H1 (cell line): ENCODE data around the gene LYZ. TPM values are rescaled to one million over a fixed set of nuclear protein-coding genes. Genes with fewer than 3 reads are reported as not detected.

Source experiments
- CTCF ChIA-PET: fragments of 300-600 bp; sonication (Branson Sonifier 250); formaldehyde crosslinking; loops from one replicate; lab custom pipeline; 2021; ENCODE audit not compliant: partially characterized antibody; lab: Charles Lee
- POLR2A ChIA-PET: fragments of 300-600 bp; sonication (Branson Sonifier 250); formaldehyde crosslinking; loops from one replicate; lab custom pipeline; 2021; ENCODE audit warnings: inconsistent platforms; ENCODE audit not compliant: partially characterized antibody; lab: Charles Lee
- DNase-seq, 2 experiments: peaks; one replicate each; pipeline versions ENCODE4 v3.0.0 to v3.0.0-alpha.2; 2010 to 2022; ENCODE audit warnings: low spot score in 2 of 2, low read depth in 1 of 2, mixed read lengths in 1 of 2
- FAIRE-seq: peaks from 2 replicates; lab custom pipeline; 2011; peaks lifted over from hg19 to GRCh38; lab: Jason Lieb, UNC
- H2AFZ ChIP-seq: 2 replicates; pipeline ENCODE4 v1.8.1; 2012; ENCODE audit warnings: low read length, inconsistent platforms
- H2AK5ac ChIP-seq: 2 replicates; pipeline ENCODE4 v1.6.1; 2013; ENCODE audit warnings: low read depth, low read length
- H2BK120ac ChIP-seq: replicated peaks from 2 replicates; pipeline ENCODE3; 2013; ENCODE audit warnings: low read depth, low read length, inconsistent platforms
- H2BK12ac ChIP-seq: 2 replicates; pipeline ENCODE4 v1.6.1; 2013; ENCODE audit warnings: low read depth, low read length
- H2BK15ac ChIP-seq: 2 replicates; pipeline ENCODE4 v1.6.1; 2013; ENCODE audit warnings: low read length
- H2BK20ac ChIP-seq: 2 replicates; pipeline ENCODE4 v1.6.1; 2013; ENCODE audit warnings: low read length
- H2BK5ac ChIP-seq: 2 replicates; pipeline ENCODE4 v1.6.1; 2013; ENCODE audit warnings: low read depth, low read length
- H3K14ac ChIP-seq: 2 replicates; pipeline ENCODE4 v1.6.1; 2013; ENCODE audit warnings: inconsistent platforms; ENCODE audit not compliant: insufficient read length
- H3K18ac ChIP-seq: 2 replicates; pipeline ENCODE4 v1.6.1; 2013; ENCODE audit warnings: low read length; ENCODE audit errors: extremely low read depth
- H3K23ac ChIP-seq: 2 replicates; pipeline ENCODE4 v1.6.1; 2013; ENCODE audit warnings: inconsistent platforms; ENCODE audit not compliant: insufficient read length
- H3K23me2 ChIP-seq: 2 replicates; pipeline ENCODE4 v1.6.1; 2013; ENCODE audit warnings: low read depth, low read length
- H3K27ac ChIP-seq: 2 replicates; pipeline ENCODE4 v1.6.1; 2011; ENCODE audit warnings: low read depth, low read length, inconsistent platforms
- H3K27me3 ChIP-seq, 4 experiments: replicated peaks in 1 of 4; 1 replicate in 1 of 4; 2 replicates in 3 of 4; pipeline versions ENCODE4 v1.6.1 to v1.8.1; 2011 to 2013; ENCODE audit warnings: low read length in 3 of 4, mild to moderate bottlenecking in 3 of 4, inconsistent platforms in 2 of 4, mixed read lengths in 2 of 4, moderate library complexity in 1 of 4; ENCODE audit not compliant: control insufficient read depth in 3 of 4, insufficient read depth in 3 of 4; ENCODE audit errors: extremely low read depth in 1 of 4
- H3K36me3 ChIP-seq, 4 experiments: 2 replicates each; pipeline versions ENCODE4 v1.6.1 to v1.8.1; 2011 to 2013; ENCODE audit warnings: mild to moderate bottlenecking in 4 of 4, low read length in 3 of 4, moderate library complexity in 2 of 4, control low read depth in 1 of 4, inconsistent platforms in 1 of 4; ENCODE audit not compliant: insufficient read depth in 4 of 4, control insufficient read depth in 2 of 4
- H3K4ac ChIP-seq: replicated peaks from 2 replicates; pipeline ENCODE3; 2013; ENCODE audit warnings: low read length, low read depth, mixed read lengths, inconsistent platforms; ENCODE audit not compliant: insufficient read length
- H3K4me1 ChIP-seq, 4 experiments: replicated peaks in 1 of 4; 1 replicate in 1 of 4; 2 replicates in 3 of 4; pipeline versions ENCODE4 v1.6.1 to v1.8.1; 2011 to 2013; ENCODE audit warnings: low read length in 3 of 4, inconsistent platforms in 2 of 4, mixed read lengths in 1 of 4; ENCODE audit not compliant: insufficient read depth in 4 of 4, control insufficient read depth in 3 of 4
- H3K4me2 ChIP-seq, 2 experiments: 2 replicates each; pipeline versions ENCODE4 v1.6.1 to v1.8.1; 2011 to 2013; ENCODE audit warnings: low read depth in 2 of 2, low read length in 2 of 2, control low read depth in 1 of 2, inconsistent platforms in 1 of 2, mild to moderate bottlenecking in 1 of 2; ENCODE audit not compliant: insufficient read depth in 1 of 2
- H3K4me3 ChIP-seq, 4 experiments: fragments of 200-600, 300-600 bp in 1 of 4; sonication (generic), shearing (Covaris generic), sonication (Bioruptor Twin) in 1 of 4; 2 replicates each; pipeline versions ENCODE4 v1.5.1 to v1.8.1; 2011 to 2016; ENCODE audit warnings: low read length in 4 of 4, low read depth in 3 of 4, control low read depth in 2 of 4, inconsistent platforms in 2 of 4, mild to moderate bottlenecking in 2 of 4, mixed read lengths in 1 of 4, moderate library complexity in 1 of 4; ENCODE audit not compliant: insufficient read depth in 2 of 4; ENCODE audit errors: extremely low read depth in 1 of 4
- H3K56ac ChIP-seq: replicated peaks from 2 replicates; pipeline ENCODE3; 2013; ENCODE audit warnings: low read depth, mild to moderate bottlenecking, mixed read lengths, low read length, inconsistent platforms; ENCODE audit not compliant: insufficient read length
- H3K79me1 ChIP-seq: 2 replicates; pipeline ENCODE4 v1.6.1; 2013; ENCODE audit warnings: low read depth, low read length, control low read depth
- H3K79me2 ChIP-seq, 2 experiments: 2 replicates each; pipeline versions ENCODE4 v1.6.1 to v1.8.1; 2012 to 2013; ENCODE audit warnings: low read length in 2 of 2, mild to moderate bottlenecking in 2 of 2, inconsistent platforms in 1 of 2; ENCODE audit not compliant: insufficient read depth in 2 of 2, control insufficient read depth in 1 of 2
- H3K9ac ChIP-seq, 4 experiments: replicated peaks in 1 of 4; 1 replicate in 1 of 4; 2 replicates in 3 of 4; pipeline versions ENCODE4 v1.6.1 to v1.8.1; 2011 to 2013; ENCODE audit warnings: low read depth in 3 of 4, low read length in 3 of 4, control low read depth in 2 of 4, mild to moderate bottlenecking in 2 of 4, moderate library complexity in 2 of 4, inconsistent platforms in 1 of 4; ENCODE audit errors: extremely low read depth in 1 of 4
- H3K9me3 ChIP-seq, 2 experiments: 2 replicates each; pipeline versions ENCODE4 v1.6.1 to v1.8.1; 2012 to 2013; ENCODE audit warnings: mild to moderate bottlenecking in 2 of 2, moderate library complexity in 2 of 2, control low read depth in 1 of 2, inconsistent platforms in 1 of 2, low read depth in 1 of 2, low read length in 1 of 2, mixed read lengths in 1 of 2; ENCODE audit not compliant: insufficient read depth in 2 of 2
- H4K20me1 ChIP-seq, 2 experiments: replicated peaks in 1 of 2; 2 replicates each; pipeline versions ENCODE3 to v1.8.1; 2011 to 2013; ENCODE audit warnings: inconsistent platforms in 2 of 2, low read length in 2 of 2, mild to moderate bottlenecking in 1 of 2; ENCODE audit not compliant: insufficient read depth in 2 of 2, control insufficient read depth in 1 of 2
- H4K5ac ChIP-seq: 2 replicates; pipeline ENCODE4 v1.6.1; 2013; ENCODE audit warnings: low read length, low read depth, mixed read lengths, inconsistent platforms; ENCODE audit not compliant: insufficient read length
- H4K8ac ChIP-seq: 2 replicates; pipeline ENCODE4 v1.8.0; 2013; ENCODE audit warnings: mild to moderate bottlenecking, moderate library complexity, low read length, inconsistent platforms; ENCODE audit not compliant: insufficient read depth; ENCODE audit errors: extremely low read depth
- H4K91ac ChIP-seq: replicated peaks from 2 replicates; pipeline ENCODE3; 2013; ENCODE audit warnings: low read length, mixed read lengths, inconsistent platforms; ENCODE audit not compliant: insufficient read length
- ASH2L ChIP-seq: fragments of 200-600, 300-600 bp; sonication (generic); IDR thresholded peaks from one replicate; pipeline ENCODE4 v1.7.1; 2017; ENCODE audit warnings: low read length
- EZH2 ChIP-seq: fragments of 200-600 bp; sonication (generic); IDR thresholded peaks from 2 replicates; pipeline ENCODE4 v1.7.1; 2012; ENCODE audit warnings: low read depth, mild to moderate bottlenecking, moderate library complexity, low read length, inconsistent platforms; ENCODE audit not compliant: severe bottlenecking
- PHF8 ChIP-seq: fragments of 200-600 bp; sonication (generic); conservative IDR thresholded peaks from 2 replicates; pipeline ENCODE4 v1.7.1; 2012; ENCODE audit warnings: low read depth, mild to moderate bottlenecking, inconsistent platforms, low read length, moderate library complexity
- SIN3A ChIP-seq, 2 experiments: IDR thresholded peaks in 1 of 2; conservative IDR thresholded peaks in 1 of 2; 2 replicates each; pipeline ENCODE4 v1.6.1; 2011 to 2012; ENCODE audit warnings: low read length in 2 of 2, improper control_type of control experiment in 1 of 2, low read depth in 1 of 2, mild to moderate bottlenecking in 1 of 2
- SIX5 ChIP-seq: IDR thresholded peaks from 2 replicates; pipeline ENCODE4 v1.6.1; 2011; ENCODE audit warnings: mild to moderate bottlenecking, low read depth, low read length
- YY1 ChIP-seq: IDR thresholded peaks from 2 replicates; pipeline ENCODE4 v1.6.1; 2011; ENCODE audit warnings: low read depth, mild to moderate bottlenecking, low read length
- WGBS, 2 experiments: shearing (Covaris generic) in 1 of 2; methylation state at CpG; one replicate each; pipeline versions ENCODE4 v1.1.6 to v1.1.7; 2013 to 2015; ENCODE audit warnings: low lambda C conversion rate in 2 of 2, mixed read lengths in 2 of 2, inconsistent platforms in 1 of 2, low coverage in 1 of 2, missing lambda C conversion rate in 1 of 2; ENCODE audit not compliant: insufficient replicate concordance in 2 of 2, insufficient coverage in 1 of 2, insufficient read length in 1 of 2; ENCODE audit errors: extremely low coverage in 1 of 2, missing lambda C conversion rate in 1 of 2; 5-methylcytosine and 5-hydroxymethylcytosine counted together
- polyA plus RNA-seq, 7 experiments: library from polyadenylated mRNA; depleted of rRNA in 3 of 7; stranded (reverse) in 5 of 7; unstranded in 2 of 7; fragments of >200 nt in 5 of 7; fragments of 200-250 nt in 2 of 7; gene quantifications; 1 replicate in 5 of 7; 2 replicates in 1 of 7; 4 replicates in 1 of 7; pipeline versions ENCODE4 v1.2.1 to v1.2.3, GENCODE V29; 2011 to 2013; ENCODE audit warnings: missing spikeins in 2 of 7, mixed read lengths in 2 of 7
- total RNA-seq: library from RNA; stranded (reverse); fragmentation: NEBNext Ultra II Directional; extraction: Animal tissue kit (Norgen Biotek cat#: 25700); gene quantifications from 2 replicates; pipeline ENCODE4 v1.2.1, GENCODE V29; 2021
- TF ChIP-seq, protein P1 (sequence below): IDR thresholded peaks from 2 replicates; pipeline ENCODE4 v1.6.1; 2011; ENCODE audit warnings: low read depth, mild to moderate bottlenecking, low read length; ENCODE audit not compliant: insufficient read depth
- TF ChIP-seq, protein P2 (sequence below), 3 experiments: IDR thresholded peaks; 1 replicate in 2 of 3; 2 replicates in 1 of 3; pipeline versions ENCODE4 v1.5.1 to v1.6.1; 2011; ENCODE audit warnings: low read length in 3 of 3, mild to moderate bottlenecking in 3 of 3, inconsistent platforms in 2 of 3, low read depth in 1 of 3, moderate library complexity in 1 of 3; ENCODE audit not compliant: insufficient read depth in 1 of 3; ENCODE audit errors: control extremely low read depth in 1 of 3

Gene LYZ
- total and polyA plus RNA-seq, 2 of the 8 experiments (the other 6 are each of a cell fraction or from before 2014, with no cell fraction given): not detected

DNA sequence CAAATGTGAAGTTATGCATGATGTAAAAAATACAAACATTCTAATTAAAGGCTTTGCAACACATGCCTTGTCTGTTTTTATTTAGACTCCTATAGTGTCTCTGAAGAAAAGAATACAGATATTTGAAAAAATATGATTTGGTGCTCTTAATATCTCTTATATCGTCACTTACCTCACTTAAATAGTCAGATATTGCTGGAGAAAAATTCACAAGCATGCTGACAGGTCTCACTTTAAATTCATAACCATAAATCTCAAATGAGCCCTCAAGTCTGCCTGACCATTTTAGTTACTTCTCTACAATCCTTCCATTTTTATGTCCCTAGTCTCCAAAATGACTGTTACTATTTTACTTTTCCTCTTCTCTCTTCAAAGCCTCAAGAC is 6.0 kb downstream of the LYZ start:
- CTCF ChIA-PET: no interaction called here
- DNase-seq (no peak), FAIRE-seq (no peak)
- Histone ChIP-seq H2BK5ac (no peak overlapping the region), H3K4me1 (peaks cover 0 to 5% (median under 1%) of the 10 kb centered on the region in 4 experiments; a peak in 4 of 7 replicates), H3K36me3 (no peaks in the 10 kb centered on the region), H3K9ac (no peak overlapping the region), H3K79me2 (no peaks in the 10 kb centered on the region), H3K23ac (no peak overlapping the region), H3K18ac (no peak overlapping the region), H2BK15ac (no peak overlapping the region), H4K8ac (no peak overlapping the region), H2AFZ (peak overlapping the region; percentile 99; the same call in 1 of the 2 replicates), H3K9me3 (no peaks in the 10 kb centered on the region), H3K27ac (no peak overlapping the region), H4K20me1 (no peaks in the 10 kb centered on the region), H3K23me2 (no peaks in the 10 kb centered on the region), H4K91ac (no peak overlapping the region), H3K27me3 (no peaks in the 10 kb centered on the region), H3K14ac (no peak overlapping the region), H3K4me2 (no peak overlapping the region), H2BK20ac (no peak overlapping the region), H3K56ac (no peak overlapping the region), H3K79me1 (no peaks in the 10 kb centered on the region), H3K4me3 (no peak overlapping the region), H4K5ac (no peak overlapping the region), H2AK5ac (no peak overlapping the region), H3K4ac (no peak overlapping the region), H2BK12ac (no peak overlapping the region), H2BK120ac (no peak overlapping the region)
- TF ChIP-seq, protein P1, sequence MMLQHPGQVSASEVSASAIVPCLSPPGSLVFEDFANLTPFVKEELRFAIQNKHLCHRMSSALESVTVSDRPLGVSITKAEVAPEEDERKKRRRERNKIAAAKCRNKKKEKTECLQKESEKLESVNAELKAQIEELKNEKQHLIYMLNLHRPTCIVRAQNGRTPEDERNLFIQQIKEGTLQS: no peak
- TF ChIP-seq ASH2L: no peak
- TF ChIP-seq SIN3A (conservative IDR thresholded peaks at IDR 0.05 in 1 of 2, IDR thresholded peaks at IDR 0.05 in 1 of 2; ENCODE audit: low read depth in 1 of 2, low read length in 2 of 2): no peak
- no peak for TF ChIP-seq SIX5
- no peak for TF ChIP-seq YY1
- no peak for TF ChIP-seq PHF8
- TF ChIP-seq EZH2: no peak
- TF ChIP-seq, protein P2, sequence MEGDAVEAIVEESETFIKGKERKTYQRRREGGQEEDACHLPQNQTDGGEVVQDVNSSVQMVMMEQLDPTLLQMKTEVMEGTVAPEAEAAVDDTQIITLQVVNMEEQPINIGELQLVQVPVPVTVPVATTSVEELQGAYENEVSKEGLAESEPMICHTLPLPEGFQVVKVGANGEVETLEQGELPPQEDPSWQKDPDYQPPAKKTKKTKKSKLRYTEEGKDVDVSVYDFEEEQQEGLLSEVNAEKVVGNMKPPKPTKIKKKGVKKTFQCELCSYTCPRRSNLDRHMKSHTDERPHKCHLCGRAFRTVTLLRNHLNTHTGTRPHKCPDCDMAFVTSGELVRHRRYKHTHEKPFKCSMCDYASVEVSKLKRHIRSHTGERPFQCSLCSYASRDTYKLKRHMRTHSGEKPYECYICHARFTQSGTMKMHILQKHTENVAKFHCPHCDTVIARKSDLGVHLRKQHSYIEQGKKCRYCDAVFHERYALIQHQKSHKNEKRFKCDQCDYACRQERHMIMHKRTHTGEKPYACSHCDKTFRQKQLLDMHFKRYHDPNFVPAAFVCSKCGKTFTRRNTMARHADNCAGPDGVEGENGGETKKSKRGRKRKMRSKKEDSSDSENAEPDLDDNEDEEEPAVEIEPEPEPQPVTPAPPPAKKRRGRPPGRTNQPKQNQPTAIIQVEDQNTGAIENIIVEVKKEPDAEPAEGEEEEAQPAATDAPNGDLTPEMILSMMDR (IDR thresholded peaks at IDR 0.05; ENCODE audit: control extremely low read depth in 1 of 3, insufficient read depth in 1 of 3, low read depth in 1 of 3, low read length in 3 of 3): no peak
- 95% methylated on average over 1 of the region's 1 CpG; no CpG with 5 or more reads in 1 of the 2 experiments for WGBS, 2 experiments
- POLR2A ChIA-PET: interaction anchor here (1.3 kb wide), 1 partner anchor 24 kb away, joined by 4 read pairs; no protein-coding TSS in a partner anchor
